HEK293T (cell line): ENCODE data around the gene HIRIP3.
"Not testable (repeated sequence)": the region's sequence is repeated elsewhere in the genome, so short reads cannot be mapped to it uniquely, and the experiment has no call there.

Source experiments
- CTCF ChIA-PET: fragments of 350-600 bp; formaldehyde crosslinking; extraction: SDS; loops from one replicate; lab custom pipeline; 2021; ENCODE audit warnings: antibody characterized with exemption, inconsistent platforms; lab: Yijun Ruan, JAX
- POLR2A ChIA-PET: fragments of 350-600 bp; formaldehyde crosslinking; extraction: SDS; loops from one replicate; lab custom pipeline; 2020; ENCODE audit warnings: antibody characterized with exemption, inconsistent platforms; lab: Yijun Ruan, JAX
- DNase-seq: peaks from one replicate; pipeline ENCODE4 v3.0.0; 2012; ENCODE audit warnings: mixed read lengths; ENCODE audit errors: extremely low spot score
- ARNT ChIP-seq: fragments of 450-650 bp; IDR thresholded peaks from 2 replicates; pipeline ENCODE4 v1.6.1; 2017; ENCODE audit warnings: mild to moderate bottlenecking
- BHLHE40 ChIP-seq: fragments of 450-650 bp; IDR thresholded peaks from 2 replicates; pipeline ENCODE4 v1.6.1; 2016; ENCODE audit warnings: mild to moderate bottlenecking, moderate library complexity, borderline replicate concordance
- CTBP1 ChIP-seq: fragments of 450-650 bp; IDR thresholded peaks from 2 replicates; pipeline ENCODE4 v1.6.1; 2016; ENCODE audit warnings: borderline replicate concordance
- ELF4 ChIP-seq: fragments of 450-650 bp; IDR thresholded peaks from 2 replicates; pipeline ENCODE4 v1.6.1; 2017; ENCODE audit warnings: antibody characterized with exemption
- FOXA1 ChIP-seq: fragments of 450-650 bp; IDR thresholded peaks from 2 replicates; pipeline ENCODE4 v1.6.1; 2016; ENCODE audit warnings: mild to moderate bottlenecking
- FOXK2 ChIP-seq: fragments of 450-650 bp; IDR thresholded peaks from 2 replicates; pipeline ENCODE4 v1.6.1; 2016; ENCODE audit warnings: mild to moderate bottlenecking
- FOXM1 ChIP-seq: fragments of 450-650 bp; IDR thresholded peaks from 2 replicates; pipeline ENCODE4 v1.6.1; 2017; ENCODE audit warnings: mild to moderate bottlenecking, borderline replicate concordance
- HDGF ChIP-seq: fragments of 450-650 bp; IDR thresholded peaks from 2 replicates; pipeline ENCODE4 v1.6.1; 2017; ENCODE audit warnings: antibody characterized with exemption, borderline replicate concordance
- L3MBTL2 ChIP-seq: fragments of 450-650 bp; conservative IDR thresholded peaks from 2 replicates; pipeline ENCODE4 v1.6.1; 2016; ENCODE audit warnings: mild to moderate bottlenecking
- LEF1 ChIP-seq: fragments of 450-650 bp; IDR thresholded peaks from 2 replicates; pipeline ENCODE4 v1.6.1; 2017; ENCODE audit warnings: mild to moderate bottlenecking, borderline replicate concordance
- NFRKB ChIP-seq: fragments of 450-650 bp; IDR thresholded peaks from 2 replicates; pipeline ENCODE4 v1.6.1; 2016; ENCODE audit warnings: mild to moderate bottlenecking, moderate library complexity
- SP1 ChIP-seq: fragments of 450-650 bp; IDR thresholded peaks from 2 replicates; pipeline ENCODE4 v1.6.1; 2017
- SUZ12 ChIP-seq: fragments of 450-650 bp; IDR thresholded peaks from 2 replicates; pipeline ENCODE4 v1.6.1; 2016; ENCODE audit warnings: mild to moderate bottlenecking
- TARDBP ChIP-seq: fragments of 450-650 bp; IDR thresholded peaks from 2 replicates; pipeline ENCODE4 v1.6.1; 2016
- ZNF384 ChIP-seq: fragments of 450-650 bp; IDR thresholded peaks from 2 replicates; pipeline ENCODE4 v1.6.1; 2016
- TF ChIP-seq, protein P1 (sequence below): fragments of 450-650 bp; IDR thresholded peaks from 2 replicates; pipeline ENCODE4 v1.6.1; 2016

Gene HIRIP3, protein sequence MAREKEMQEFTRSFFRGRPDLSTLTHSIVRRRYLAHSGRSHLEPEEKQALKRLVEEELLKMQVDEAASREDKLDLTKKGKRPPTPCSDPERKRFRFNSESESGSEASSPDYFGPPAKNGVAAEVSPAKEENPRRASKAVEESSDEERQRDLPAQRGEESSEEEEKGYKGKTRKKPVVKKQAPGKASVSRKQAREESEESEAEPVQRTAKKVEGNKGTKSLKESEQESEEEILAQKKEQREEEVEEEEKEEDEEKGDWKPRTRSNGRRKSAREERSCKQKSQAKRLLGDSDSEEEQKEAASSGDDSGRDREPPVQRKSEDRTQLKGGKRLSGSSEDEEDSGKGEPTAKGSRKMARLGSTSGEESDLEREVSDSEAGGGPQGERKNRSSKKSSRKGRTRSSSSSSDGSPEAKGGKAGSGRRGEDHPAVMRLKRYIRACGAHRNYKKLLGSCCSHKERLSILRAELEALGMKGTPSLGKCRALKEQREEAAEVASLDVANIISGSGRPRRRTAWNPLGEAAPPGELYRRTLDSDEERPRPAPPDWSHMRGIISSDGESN

DNA sequence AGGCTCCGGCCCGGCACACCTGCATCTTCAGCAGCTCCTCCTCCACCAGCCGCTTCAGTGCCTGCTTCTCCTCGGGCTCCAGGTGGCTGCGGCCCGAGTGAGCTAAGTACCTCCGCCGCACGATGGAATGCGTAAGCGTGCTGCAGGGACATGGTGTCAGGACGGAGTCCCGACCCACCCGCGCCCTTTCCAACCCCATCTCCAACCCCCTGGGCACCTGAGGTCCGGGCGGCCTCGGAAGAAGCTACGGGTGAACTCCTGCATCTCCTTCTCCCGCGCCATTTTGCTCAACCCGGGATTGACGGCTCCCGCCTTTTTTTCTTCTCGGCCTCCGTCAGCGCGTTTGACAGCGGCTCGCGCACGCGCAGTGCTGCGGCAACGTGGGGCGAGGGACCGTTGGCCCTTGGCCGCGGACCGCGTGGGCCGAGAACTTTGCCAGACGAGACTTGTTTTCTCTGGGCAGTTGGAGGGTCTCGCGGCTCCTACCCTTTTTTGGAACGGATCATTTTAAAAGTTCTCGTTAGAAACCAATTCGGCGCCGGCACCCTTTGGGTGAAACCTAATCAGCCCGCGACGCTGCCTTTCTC is at the start of gene HIRIP3:
TSS of gene HIRIP3 (minus strand) at position 294 of the 587 bp plus-strand sequence. CDS start at position 282, 12 bp downstream.
- CTCF ChIA-PET = interaction anchor here (0.5 to 2.6 kb wide), 3 partner anchors 9 to 180 kb away, joined by 3 to 7 read pairs (median 3); partner anchors contain the start of gene PAGR1
- POLR2A ChIA-PET = interaction anchor here (0.6 to 5.9 kb wide), 22 partner anchors 9 to 900 kb away, joined by 3 to 74 read pairs (median 4); partner anchors contain the start of genes ASPHD1, C16orf92, KCTD13 and SEZ6L2
- peak; percentile 96 for DNase-seq
- TF ChIP-seq BHLHE40 = no peak
- TF ChIP-seq NFRKB = 0 out of 2 replicates have a peak, but pooled peaks have one; percentile 92
- no peak for TF ChIP-seq TARDBP
- TF ChIP-seq, protein P1, sequence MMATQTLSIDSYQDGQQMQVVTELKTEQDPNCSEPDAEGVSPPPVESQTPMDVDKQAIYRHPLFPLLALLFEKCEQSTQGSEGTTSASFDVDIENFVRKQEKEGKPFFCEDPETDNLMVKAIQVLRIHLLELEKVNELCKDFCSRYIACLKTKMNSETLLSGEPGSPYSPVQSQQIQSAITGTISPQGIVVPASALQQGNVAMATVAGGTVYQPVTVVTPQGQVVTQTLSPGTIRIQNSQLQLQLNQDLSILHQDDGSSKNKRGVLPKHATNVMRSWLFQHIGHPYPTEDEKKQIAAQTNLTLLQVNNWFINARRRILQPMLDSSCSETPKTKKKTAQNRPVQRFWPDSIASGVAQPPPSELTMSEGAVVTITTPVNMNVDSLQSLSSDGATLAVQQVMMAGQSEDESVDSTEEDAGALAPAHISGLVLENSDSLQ = peak; percentile 91
- peak; percentile 100 for TF ChIP-seq L3MBTL2

DNA sequence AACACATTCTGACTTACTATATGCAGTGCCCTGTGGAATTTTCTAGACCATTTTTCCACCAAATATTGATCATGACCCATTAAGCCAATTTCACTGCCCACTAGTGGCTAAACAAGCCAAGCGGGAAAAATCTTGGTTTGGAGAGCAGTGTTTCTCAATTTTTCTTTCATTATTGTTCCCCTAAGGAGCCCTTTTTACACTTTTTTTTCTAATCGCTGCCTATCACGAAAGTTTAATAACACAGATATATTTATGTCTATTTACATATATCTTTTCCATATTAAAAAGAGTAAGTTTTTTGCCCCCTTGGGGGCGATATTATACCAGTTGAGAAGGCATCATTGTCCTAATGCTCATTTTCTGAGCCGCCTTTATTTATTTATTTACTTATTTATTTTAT is 46.4 kb upstream of the HIRIP3 start:
- CTCF ChIA-PET = interaction anchor here (0.6 to 2.3 kb wide), 7 partner anchors 10 to 193 kb away, joined by 3 to 10 read pairs (median 4); partner anchors contain the start of genes TBX6 and TLCD3B
- POLR2A ChIA-PET = interaction anchor here (1.2 kb wide), 3 partner anchors 24 to 142 kb away, joined by 3 to 4 read pairs (median 3); partner anchors contain the start of genes ALDOA, CORO1A and TBX6
- no peak for DNase-seq
- peak; percentile 60; the same call in 1 of the 2 replicates for TF ChIP-seq ZNF384
- no peak for TF ChIP-seq LEF1

DNA sequence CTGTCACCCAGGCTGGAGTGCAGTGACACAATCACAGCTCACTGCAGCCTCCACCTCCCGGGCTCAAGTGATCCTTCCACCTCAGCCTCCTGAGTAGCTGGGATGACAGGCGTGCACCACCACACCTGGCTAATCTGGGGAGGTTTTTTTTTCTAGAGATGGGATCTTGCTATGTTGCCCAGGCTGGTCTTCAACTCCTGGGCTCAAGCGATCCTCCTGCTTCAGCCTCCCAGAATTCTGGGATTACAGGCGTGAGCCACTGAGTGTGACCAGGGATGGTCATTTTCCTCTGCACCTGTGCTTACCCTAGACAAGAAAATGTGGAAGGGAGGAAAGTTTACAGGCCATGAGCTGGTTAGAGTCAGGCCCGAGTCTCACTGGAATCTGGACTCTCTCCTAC is 45.3 kb upstream of the HIRIP3 start:
- POLR2A ChIA-PET = interaction anchor here (1.2 to 1.6 kb wide), 4 partner anchors 9 to 143 kb away, joined by 3 to 8 read pairs (median 3); partner anchors contain the start of genes ALDOA and CORO1A
- not testable (repeated sequence) for DNase-seq
- CTCF ChIA-PET = interaction anchor here (1.5 to 2.3 kb wide), 2 partner anchors 9 to 14 kb away, joined by 6 to 10 read pairs; partner anchors contain the start of gene TLCD3B

DNA sequence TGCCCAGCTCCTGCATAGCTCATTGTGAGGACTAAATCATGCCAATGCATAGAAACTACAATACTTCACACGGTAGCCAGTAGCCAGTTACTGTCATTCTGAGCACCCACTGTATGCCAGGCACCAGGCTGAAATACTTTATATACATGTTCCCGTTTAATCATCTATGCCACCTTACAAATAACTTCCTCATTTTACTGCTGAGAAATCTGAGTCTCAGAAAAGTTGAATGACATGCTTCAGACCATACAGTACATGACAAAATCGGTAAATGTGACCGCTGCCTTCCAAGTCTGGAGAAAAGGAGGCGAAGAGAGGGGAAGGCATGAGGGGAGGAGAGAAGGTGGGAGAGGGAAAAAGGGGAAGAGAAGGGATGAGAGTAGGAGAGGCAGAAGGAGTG is 44.8 kb upstream of the HIRIP3 start:
- no peak for DNase-seq
- POLR2A ChIA-PET = interaction anchor here (1.2 to 1.6 kb wide), 3 partner anchors 9 to 25 kb away, joined by 3 to 8 read pairs (median 5); partner anchors contain the start of gene ALDOA
- TF ChIP-seq BHLHE40 = no peak
- TF ChIP-seq FOXA1 = no peak
- TF ChIP-seq FOXK2 = no peak
- TF ChIP-seq SP1 = no peak
- TF ChIP-seq CTBP1 = no peak
- no peak for TF ChIP-seq TARDBP
- TF ChIP-seq FOXM1 = no peak
- TF ChIP-seq SUZ12 = no peak
- TF ChIP-seq HDGF = no peak
- no peak for TF ChIP-seq NFRKB
- TF ChIP-seq LEF1 = no peak
- TF ChIP-seq, protein P1 = no peak
- no peak for TF ChIP-seq ELF4
- no peak for TF ChIP-seq ZNF384
- no peak for TF ChIP-seq ARNT
- TF ChIP-seq L3MBTL2 = no peak
- CTCF ChIA-PET = interaction anchor here (1.5 to 2.3 kb wide), 2 partner anchors 8 to 15 kb away, joined by 6 to 10 read pairs; partner anchors contain the start of gene TLCD3B

DNA sequence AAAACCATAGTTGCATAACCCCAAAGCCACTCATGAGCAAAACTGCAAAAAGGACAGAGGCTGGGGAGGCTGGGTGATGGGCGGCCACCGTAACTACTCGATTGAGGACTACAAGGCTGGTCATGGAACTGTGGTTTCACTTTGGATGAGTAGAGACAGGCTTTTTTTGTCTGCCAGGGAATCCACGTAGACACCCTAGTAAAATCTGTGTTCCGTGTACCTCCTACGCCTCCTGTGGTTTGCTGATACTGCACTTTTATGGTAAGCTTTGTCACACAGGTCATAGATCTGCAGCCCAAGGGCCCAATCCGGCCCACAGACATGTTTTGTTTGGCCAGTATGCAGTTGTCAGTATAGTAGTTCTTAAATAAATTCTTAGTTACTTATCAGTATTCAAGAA is 37.9 kb upstream of the HIRIP3 start:
- ChIA-PET POLR2A (interaction anchor here (1.3 to 2.9 kb wide), 3 partner anchors 10 to 107 kb away, joined by 5 to 11 read pairs (median 7); partner anchors contain the start of gene KCTD13), CTCF (interaction anchor here (0.9 to 1.7 kb wide), 3 partner anchors 14 to 72 kb away, joined by 3 to 6 read pairs (median 3); partner anchors contain the start of gene TMEM219)
- TF ChIP-seq TARDBP = no peak
- TF ChIP-seq, protein P1 = no peak
- no peak for TF ChIP-seq L3MBTL2
- TF ChIP-seq SUZ12 = no peak
- no peak for TF ChIP-seq FOXK2
- no peak for TF ChIP-seq LEF1
- no peak for TF ChIP-seq ELF4
- DNase-seq = no peak
